ENCODE measurements around the gene FAM78B.

FAM78B gene

DNA sequence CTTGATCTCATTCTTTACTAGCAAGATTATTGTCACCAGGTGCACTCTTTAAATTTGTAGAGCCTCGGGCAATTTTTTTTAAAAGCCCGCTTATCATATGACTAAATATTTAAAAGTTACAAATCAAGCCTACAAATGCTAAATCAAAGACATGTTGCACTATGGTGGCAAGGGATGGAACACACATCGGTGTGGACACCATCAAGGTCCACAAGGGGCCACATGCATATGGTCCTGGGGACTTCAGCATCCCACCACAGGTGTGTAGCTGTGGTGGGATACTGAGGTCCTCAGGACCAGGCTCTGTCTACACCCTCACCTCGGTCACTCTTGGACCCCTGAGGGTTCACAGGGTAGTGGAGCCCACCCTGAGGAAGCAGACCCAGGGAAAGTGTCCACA, 45.8 kb downstream of the FAM78B start:
- H3K36me3 ChIP-seq (ENCODE audit: insufficient read depth, low read length): no peaks in the 10 kb centered on the region
- no peaks in the 10 kb centered on the region for H3K9me3 ChIP-seq (ENCODE audit: control insufficient read depth, insufficient read depth, low read length)
- H3K9ac ChIP-seq (ENCODE audit: low read depth, low read length): no peak overlapping the region
- 0 out of 2 replicates have a peak, but pooled peaks cover 3% of the 10 kb centered on the region for H3K4me1 ChIP-seq (ENCODE audit: insufficient read depth, low read length)

DNA sequence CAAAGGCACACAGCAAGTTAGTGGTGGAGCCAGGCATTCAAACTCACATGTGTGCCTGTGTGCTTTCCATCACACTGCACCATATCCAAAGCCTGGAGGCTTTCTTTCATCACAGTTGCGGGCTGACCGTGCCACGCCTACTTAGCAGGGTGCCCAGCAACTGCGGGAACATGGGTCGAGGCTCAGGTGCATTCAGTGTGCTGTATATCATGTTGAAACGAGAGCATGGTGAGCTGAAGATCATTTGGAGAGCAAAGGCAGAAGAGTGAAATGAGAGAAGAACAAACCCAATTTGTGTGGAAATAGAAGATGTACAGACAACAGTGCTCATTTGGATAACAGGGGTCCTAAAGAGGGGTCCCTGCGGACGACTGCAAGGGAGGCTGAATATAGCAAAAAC, 46.5 kb downstream of the FAM78B start:
- no peak overlapping the region for H3K9ac ChIP-seq (ENCODE audit: low read depth, low read length)
- 0 out of 2 replicates have a peak, but pooled peaks cover 3% of the 10 kb centered on the region for H3K4me1 ChIP-seq (ENCODE audit: insufficient read depth, low read length)
- H3K36me3 ChIP-seq (ENCODE audit: insufficient read depth, low read length): no peaks in the 10 kb centered on the region
- no peaks in the 10 kb centered on the region for H3K9me3 ChIP-seq (ENCODE audit: control insufficient read depth, insufficient read depth, low read length)

DNA sequence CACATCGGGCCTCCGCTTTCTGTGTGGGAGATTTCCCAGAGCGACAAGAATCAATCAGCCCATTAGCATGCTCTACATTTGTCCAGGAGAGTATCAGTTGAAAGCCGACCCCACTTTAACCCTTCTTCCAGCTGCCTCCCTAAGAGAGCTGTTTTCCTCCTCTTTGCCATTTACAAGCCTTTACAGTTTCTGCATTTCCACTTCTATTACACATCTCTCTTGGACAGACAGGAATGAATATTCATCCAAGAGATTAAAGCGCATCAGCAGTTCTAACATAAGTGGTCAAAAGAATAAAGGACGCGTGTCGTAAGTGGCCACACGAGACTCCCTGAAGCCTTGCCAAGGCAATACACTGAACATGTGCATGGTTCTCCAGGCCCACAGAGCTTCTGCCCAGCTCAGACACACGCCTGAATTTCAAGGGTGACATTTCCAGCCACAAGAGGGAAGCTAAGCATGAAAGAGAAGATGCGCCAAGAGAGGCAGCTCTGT, 47.3 kb downstream of the FAM78B start:
- no peaks in the 10 kb centered on the region for H3K9me3 ChIP-seq (ENCODE audit: control insufficient read depth, insufficient read depth, low read length)
- H3K4me1 ChIP-seq (ENCODE audit: insufficient read depth, low read length): 0 out of 2 replicates have a peak, but pooled peaks cover 3% of the 10 kb centered on the region
- H3K9ac ChIP-seq (ENCODE audit: low read depth, low read length): no peak overlapping the region
- H3K36me3 ChIP-seq (ENCODE audit: insufficient read depth, low read length): no peaks in the 10 kb centered on the region

DNA sequence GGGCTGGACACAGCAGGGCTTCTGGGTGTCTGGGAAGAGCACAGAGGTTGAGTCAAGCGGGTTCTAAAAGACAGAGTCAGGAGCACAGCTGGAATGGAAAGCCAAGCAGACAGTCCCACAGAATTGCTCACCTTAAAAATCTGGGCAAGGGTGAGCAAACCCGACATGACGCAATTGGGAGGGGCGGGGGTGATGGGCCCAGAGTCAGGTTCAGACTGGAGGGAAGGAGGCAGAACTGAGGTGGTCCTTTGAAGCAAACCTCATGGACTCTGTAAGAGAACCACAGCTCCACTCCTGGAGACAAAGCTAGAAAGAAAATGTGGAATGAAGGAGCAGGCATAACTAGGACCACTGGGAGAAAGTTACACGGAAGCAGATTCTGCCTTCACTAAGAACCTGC, 49.0 kb downstream of the FAM78B start:
- Histone ChIP-seq H3K36me3 (ENCODE audit: insufficient read depth, low read length) (no peaks in the 10 kb centered on the region), H3K4me1 (ENCODE audit: insufficient read depth, low read length) (no peaks in the 10 kb centered on the region), H3K9ac (ENCODE audit: low read depth, low read length) (no peak overlapping the region), H3K9me3 (ENCODE audit: control insufficient read depth, insufficient read depth, low read length) (no peaks in the 10 kb centered on the region)

DNA sequence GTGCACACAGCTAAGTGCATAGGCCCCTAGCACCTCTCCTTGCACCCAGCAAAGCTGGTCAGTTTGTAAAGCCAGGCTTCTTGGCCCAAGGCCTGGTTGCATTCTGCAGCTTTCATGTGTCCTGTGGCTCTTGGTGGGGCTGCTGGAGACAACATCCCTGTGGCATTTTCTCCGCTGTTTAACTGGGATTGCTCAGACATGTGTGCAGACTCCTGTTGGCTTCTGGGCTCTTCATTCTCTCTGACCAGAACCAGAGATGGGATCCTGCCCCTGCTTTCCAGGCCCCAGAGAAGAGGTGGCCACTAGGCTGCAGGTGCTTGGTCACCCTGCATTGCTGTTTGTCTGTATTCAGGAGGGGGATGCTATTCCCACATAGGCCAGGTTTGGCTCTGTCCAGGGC, 50.8 kb downstream of the FAM78B start:
- no peaks in the 10 kb centered on the region for H3K4me1 ChIP-seq (ENCODE audit: insufficient read depth, low read length)
- H3K9ac ChIP-seq (ENCODE audit: low read depth, low read length): no peak overlapping the region
- H3K9me3 ChIP-seq (ENCODE audit: control insufficient read depth, insufficient read depth, low read length): no peaks in the 10 kb centered on the region
- H3K36me3 ChIP-seq (ENCODE audit: insufficient read depth, low read length): no peaks in the 10 kb centered on the region

DNA sequence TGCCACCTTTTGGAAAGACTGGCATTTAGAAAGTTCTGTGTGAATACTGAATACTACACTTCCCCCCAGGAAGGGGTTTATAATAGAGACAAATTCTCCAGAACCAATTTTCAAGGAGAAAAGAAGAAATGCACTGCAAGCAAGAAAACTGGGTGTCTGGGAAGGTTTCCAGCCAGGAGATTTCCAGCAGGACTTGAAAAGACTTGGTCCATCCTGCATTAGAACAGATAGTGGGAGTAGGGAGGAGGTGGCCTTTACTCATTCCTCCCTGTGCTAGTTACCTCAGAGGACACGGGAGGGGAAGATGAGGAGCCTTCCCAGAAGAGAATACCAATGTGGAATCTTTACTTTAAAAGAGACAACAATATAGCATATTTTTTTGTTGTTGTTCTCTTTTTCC, 52.4 kb downstream of the FAM78B start:
- H3K9me3 ChIP-seq (ENCODE audit: control insufficient read depth, insufficient read depth, low read length): no peaks in the 10 kb centered on the region
- H3K36me3 ChIP-seq (ENCODE audit: insufficient read depth, low read length): no peaks in the 10 kb centered on the region
- no peaks in the 10 kb centered on the region for H3K4me1 ChIP-seq (ENCODE audit: insufficient read depth, low read length)
- H3K9ac ChIP-seq (ENCODE audit: low read depth, low read length): no peak overlapping the region

DNA sequence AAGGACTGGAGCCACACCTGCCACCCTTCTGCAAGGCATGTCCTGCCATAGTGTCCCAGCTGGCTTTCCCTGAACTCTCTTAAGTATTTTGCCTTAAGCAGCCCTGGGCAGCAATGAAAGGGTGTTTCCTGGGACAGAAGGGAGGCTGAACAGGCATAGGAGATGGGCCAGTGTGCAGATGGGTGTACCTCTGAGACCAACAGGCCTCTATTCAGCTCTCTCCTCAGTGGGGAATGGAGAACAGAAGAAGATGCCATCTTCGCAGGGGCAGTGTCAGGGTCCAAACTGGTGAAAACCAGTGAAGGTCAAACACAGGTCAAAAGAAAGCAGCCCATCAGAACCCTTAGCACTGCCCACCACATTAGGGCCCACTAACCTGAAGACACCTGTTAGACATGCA, 53.2 kb downstream of the FAM78B start:
- Histone ChIP-seq H3K9ac (ENCODE audit: low read depth, low read length) (no peak overlapping the region), H3K9me3 (ENCODE audit: control insufficient read depth, insufficient read depth, low read length) (no peaks in the 10 kb centered on the region), H3K36me3 (ENCODE audit: insufficient read depth, low read length) (no peaks in the 10 kb centered on the region), H3K4me1 (ENCODE audit: insufficient read depth, low read length) (no peaks in the 10 kb centered on the region)

DNA sequence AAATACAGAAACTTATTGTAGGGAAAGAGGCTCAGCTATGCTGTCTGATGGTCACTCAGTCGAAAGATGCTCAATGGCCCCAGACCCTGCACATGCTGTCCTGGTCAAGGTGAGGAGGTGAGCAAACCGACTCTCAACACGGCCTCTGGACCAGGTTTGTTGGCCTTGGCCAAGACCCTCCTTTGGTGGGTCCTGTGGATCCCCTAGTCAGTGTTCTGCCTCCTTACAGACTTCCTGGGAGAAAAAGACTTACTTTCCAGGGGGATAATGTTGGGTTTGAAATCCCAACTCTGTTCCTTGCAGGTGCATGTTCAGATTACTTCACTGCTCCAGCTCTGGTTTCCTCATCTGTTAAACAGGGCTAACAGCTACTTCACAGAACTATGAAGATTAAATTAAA, 53.8 kb downstream of the FAM78B start:
- Histone ChIP-seq H3K9ac (ENCODE audit: low read depth, low read length) (no peak overlapping the region), H3K36me3 (ENCODE audit: insufficient read depth, low read length) (no peaks in the 10 kb centered on the region), H3K9me3 (ENCODE audit: control insufficient read depth, insufficient read depth, low read length) (no peaks in the 10 kb centered on the region), H3K4me1 (ENCODE audit: insufficient read depth, low read length) (no peaks in the 10 kb centered on the region)

DNA sequence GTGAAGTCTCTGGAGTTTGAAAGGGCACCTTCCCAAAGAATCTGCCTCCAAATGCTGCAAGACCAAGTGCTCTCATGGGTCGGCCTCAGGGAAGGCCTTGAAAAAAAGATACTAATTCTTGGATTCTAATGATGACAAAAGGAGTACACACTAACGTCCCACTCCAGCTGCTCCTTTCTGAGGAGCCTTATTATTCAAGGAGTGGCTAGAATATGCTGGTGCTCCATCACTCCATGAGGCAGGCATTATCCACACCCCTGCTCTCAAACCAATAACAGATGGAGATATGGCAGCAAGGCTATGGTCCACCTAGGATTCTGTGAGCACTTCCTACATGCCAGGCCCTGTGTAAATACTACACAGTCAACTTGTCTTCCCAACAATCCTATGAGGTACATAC, 54.4 kb downstream of the FAM78B start:
- Histone ChIP-seq H3K9ac (ENCODE audit: low read depth, low read length) (no peak overlapping the region), H3K9me3 (ENCODE audit: control insufficient read depth, insufficient read depth, low read length) (no peaks in the 10 kb centered on the region), H3K36me3 (ENCODE audit: insufficient read depth, low read length) (no peaks in the 10 kb centered on the region), H3K4me1 (ENCODE audit: insufficient read depth, low read length) (no peaks in the 10 kb centered on the region)

DNA sequence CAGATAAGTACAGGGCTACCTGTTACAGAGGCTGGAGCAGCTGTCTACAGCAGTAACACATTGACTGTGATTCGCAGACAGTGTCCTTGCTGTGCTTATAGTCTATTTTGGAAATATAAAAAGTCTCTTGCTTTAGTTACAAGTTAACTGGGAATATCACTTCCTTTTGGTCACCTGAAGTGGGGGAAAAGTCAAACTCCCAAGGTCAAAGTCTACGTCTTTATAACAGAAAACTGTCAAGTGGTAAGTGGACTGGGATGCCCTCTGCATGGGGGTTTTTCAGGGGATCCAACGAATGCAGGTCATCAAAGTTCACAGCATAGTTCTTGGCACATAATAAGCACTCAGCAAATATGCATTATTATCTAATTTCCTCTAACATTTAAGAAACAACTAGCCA, 55.4 kb downstream of the FAM78B start:
- Histone ChIP-seq H3K9ac (ENCODE audit: low read depth, low read length) (no peak overlapping the region), H3K4me1 (ENCODE audit: insufficient read depth, low read length) (no peaks in the 10 kb centered on the region), H3K36me3 (ENCODE audit: insufficient read depth, low read length) (no peaks in the 10 kb centered on the region), H3K9me3 (ENCODE audit: control insufficient read depth, insufficient read depth, low read length) (no peaks in the 10 kb centered on the region)

DNA sequence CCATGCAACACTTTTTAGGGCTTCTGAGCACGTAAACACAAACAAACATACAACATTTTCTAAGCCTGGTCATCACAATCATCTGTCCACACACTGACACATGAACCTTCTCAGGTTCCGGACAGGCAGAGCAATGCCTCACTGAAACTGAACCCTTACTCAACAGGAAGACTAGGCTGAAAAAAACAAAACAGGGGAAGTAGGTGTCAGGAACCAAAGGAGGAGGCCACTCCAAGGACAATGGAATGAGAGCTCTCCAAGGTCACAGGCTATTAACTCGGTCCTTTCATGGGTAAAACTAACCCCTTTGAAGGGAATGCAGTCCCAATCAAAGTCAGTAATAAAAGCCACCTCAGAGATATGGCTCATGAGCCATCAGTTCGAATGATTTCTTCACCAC, 76.6 kb downstream of the FAM78B start:
- Histone ChIP-seq H3K9me3 (ENCODE audit: control insufficient read depth, insufficient read depth, low read length) (no peaks in the 10 kb centered on the region), H3K9ac (ENCODE audit: low read depth, low read length) (no peak overlapping the region), H3K36me3 (ENCODE audit: insufficient read depth, low read length) (no peaks in the 10 kb centered on the region), H3K4me1 (ENCODE audit: insufficient read depth, low read length) (peaks cover 7% of the 10 kb centered on the region; the same call in 1 of the 2 replicates)

DNA sequence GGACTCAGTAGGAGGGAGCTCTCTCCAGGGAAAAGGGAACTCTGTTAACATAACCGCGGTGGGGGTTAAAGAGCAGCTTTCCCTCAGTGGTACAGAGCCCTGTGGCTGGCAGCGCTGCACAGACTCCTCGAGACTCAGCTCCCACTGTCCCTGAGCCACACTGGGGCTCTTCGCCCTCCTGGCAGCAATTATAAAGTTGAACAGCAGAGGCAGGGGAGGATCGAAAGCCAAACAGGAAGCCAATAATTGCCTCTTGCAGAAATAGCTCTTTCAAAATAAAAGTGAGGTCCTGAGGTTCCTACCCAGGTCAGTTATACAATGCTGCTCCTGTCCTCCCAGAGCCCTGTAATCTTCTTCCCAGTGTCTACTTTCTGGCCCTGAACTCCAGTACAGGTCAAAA, 77.0 kb downstream of the FAM78B start:
- Histone ChIP-seq H3K36me3 (ENCODE audit: insufficient read depth, low read length) (no peaks in the 10 kb centered on the region), H3K4me1 (ENCODE audit: insufficient read depth, low read length) (peaks cover 7% of the 10 kb centered on the region; the same call in 1 of the 2 replicates), H3K9ac (ENCODE audit: low read depth, low read length) (no peak overlapping the region), H3K9me3 (ENCODE audit: control insufficient read depth, insufficient read depth, low read length) (no peaks in the 10 kb centered on the region)

DNA sequence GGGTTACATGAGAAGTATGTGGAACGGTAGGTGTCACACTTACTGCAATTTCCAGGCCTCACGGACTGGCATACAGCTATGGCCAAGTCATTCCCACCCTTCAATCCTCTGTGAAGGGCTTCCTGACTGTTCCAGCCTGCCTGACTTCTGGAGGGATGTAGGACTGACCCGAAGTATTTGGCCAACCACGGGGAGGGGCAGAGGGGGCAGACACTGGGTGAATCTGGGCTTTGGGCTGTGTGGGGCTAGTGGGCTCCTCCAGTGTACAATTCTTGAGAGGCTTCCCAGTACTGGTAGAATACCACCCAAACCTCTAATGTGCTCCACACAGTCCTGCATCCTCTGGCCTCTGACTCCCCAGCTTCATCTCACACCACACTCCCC, 78.2 kb downstream of the FAM78B start:
- H3K4me1 ChIP-seq (ENCODE audit: insufficient read depth, low read length): peaks cover 7% of the 10 kb centered on the region; the same call in 1 of the 2 replicates
- no peaks in the 10 kb centered on the region for H3K36me3 ChIP-seq (ENCODE audit: insufficient read depth, low read length)
- H3K9me3 ChIP-seq (ENCODE audit: control insufficient read depth, insufficient read depth, low read length): no peaks in the 10 kb centered on the region
- H3K9ac ChIP-seq (ENCODE audit: low read depth, low read length): no peak overlapping the region

DNA sequence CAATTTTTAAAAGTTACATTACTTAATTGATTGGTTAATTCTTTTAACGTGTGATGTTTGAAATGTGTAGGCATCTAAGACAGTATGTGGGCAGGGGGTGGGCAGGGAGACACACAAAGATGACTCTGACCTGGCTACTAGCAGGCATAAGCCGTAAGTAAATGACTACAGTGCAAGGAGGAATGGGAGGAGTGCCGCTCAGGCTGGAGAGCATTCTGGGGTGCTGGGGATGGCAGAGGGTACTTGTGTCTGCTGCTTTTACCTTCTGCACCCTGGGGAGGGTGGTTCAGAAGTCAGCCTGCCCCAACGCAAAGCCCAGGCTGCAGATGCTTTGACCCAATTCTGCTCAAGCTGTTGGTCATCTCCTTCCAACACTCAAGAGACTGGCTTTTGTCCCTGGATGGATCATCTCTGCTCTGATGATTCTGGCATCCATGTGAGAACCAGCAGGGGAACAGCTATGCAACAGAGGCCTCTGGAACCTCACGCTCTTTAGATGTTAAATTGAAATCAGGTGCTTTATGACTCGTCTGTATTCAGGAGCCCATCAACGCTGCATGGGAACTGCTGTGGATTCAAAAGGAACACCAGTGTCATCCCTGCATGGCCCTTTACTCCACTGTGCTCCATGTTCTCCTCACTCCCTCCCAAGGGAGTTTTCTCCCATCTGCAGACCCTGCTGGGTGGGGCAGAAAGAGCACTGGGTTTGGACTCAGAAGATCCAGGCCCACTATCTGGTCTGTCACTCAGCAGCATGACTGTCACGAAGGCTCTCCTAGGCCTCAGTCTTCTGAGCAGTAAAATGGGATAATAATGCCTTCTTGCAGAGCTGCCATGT, 78.8 kb downstream of the FAM78B start:
- Histone ChIP-seq H3K9me3 (ENCODE audit: control insufficient read depth, insufficient read depth, low read length) (no peaks in the 10 kb centered on the region), H3K9ac (ENCODE audit: low read depth, low read length) (no peak overlapping the region), H3K4me1 (ENCODE audit: insufficient read depth, low read length) (peaks cover 7% of the 10 kb centered on the region; the same call in 1 of the 2 replicates), H3K36me3 (ENCODE audit: insufficient read depth, low read length) (no peaks in the 10 kb centered on the region)

DNA sequence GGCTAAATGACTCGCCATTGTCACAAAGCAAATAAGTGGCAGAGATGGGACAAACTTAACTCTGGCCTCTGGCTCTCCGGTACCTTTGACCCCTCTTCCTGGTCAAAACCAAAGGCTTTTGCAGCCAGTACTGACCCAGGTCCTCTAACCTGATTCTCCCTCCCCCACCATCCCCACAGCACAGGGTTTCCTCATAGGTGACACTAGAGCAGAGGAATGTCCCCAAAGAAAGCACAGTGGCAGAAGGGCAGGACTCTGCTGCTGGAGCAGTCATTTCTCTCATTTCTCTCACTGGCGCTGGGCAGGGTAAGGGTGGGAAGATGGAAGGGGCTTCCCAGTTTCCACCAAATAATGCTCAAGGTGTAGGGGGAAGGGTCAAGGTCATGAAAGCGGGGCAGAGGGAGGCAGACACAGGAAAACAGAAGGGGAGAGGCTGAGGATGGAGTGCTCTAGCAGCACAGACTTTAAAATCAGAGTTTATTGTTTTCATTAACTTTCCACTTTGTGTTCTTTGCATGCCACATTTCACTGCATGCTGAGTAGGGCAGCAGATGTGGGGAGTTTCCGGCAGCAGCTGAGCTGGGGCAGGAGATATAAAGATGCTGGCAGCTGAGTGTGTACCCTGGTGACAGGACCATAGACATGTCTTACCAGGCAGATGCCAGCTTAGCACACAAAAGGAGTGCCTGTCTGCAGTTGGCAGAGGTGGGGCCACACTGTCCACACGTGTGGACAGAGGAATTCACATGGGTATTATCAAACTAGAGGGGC, 80.5 kb downstream of the FAM78B start:
- Histone ChIP-seq H3K36me3 (ENCODE audit: insufficient read depth, low read length) (no peaks in the 10 kb centered on the region), H3K4me1 (ENCODE audit: insufficient read depth, low read length) (peaks cover 7% of the 10 kb centered on the region; the same call in 1 of the 2 replicates), H3K9me3 (ENCODE audit: control insufficient read depth, insufficient read depth, low read length) (no peaks in the 10 kb centered on the region), H3K9ac (ENCODE audit: low read depth, low read length) (no peak overlapping the region)
